PC-3 (cell line): Measurements from ENCODE around the gene SH3TC1. TPM values are rescaled to one million over a fixed set of nuclear protein-coding genes. Genes with fewer than 3 reads are reported as not detected.

Experiments
- ATAC-seq: fragments of 200-7000 bp; cut with Tn5 transposase; 2 replicates; pipeline ENCODE4 v1.9.1; 2020; ENCODE audit warnings: mild to moderate bottlenecking, moderate library complexity
- BruUV-seq: library from RNA; stranded (reverse); fragments of 400-500 nt; replicated peaks from 2 replicates; lab custom pipeline; 2021; lab: Mats Ljungman, UMichigan
- CTCF ChIA-PET: fragments of 300-600 bp; sonication (Branson Sonifier 250); formaldehyde crosslinking; loops from one replicate; lab custom pipeline; 2022; ENCODE audit warnings: antibody characterized with exemption; lab: Charles Lee
- POLR2A ChIA-PET: fragments of 300-600 bp; sonication (Branson Sonifier 250); formaldehyde crosslinking; loops from one replicate; lab custom pipeline; 2022; ENCODE audit warnings: antibody characterized with exemption; ENCODE audit not compliant: unreplicated experiment; lab: Charles Lee
- DNase-seq: peaks from one replicate; pipeline ENCODE4 v3.0.0-alpha.2; 2015
- H2AFZ ChIP-seq: fragments of 300-600 bp; sonication (generic); 2 replicates; pipeline ENCODE4 v1.6.0; 2016; ENCODE audit warnings: antibody characterized with exemption, low read length
- H3F3A ChIP-seq: fragments of 300-600 bp; sonication (generic); one replicate; pipeline ENCODE4 v1.6.0; 2017; ENCODE audit warnings: antibody characterized with exemption, low read length, control low read depth, mild to moderate bottlenecking; ENCODE audit not compliant: unreplicated experiment
- H3K27ac ChIP-seq: fragments of 300-600 bp; sonication (generic); 2 replicates; pipeline ENCODE4 v1.5.1; 2016; ENCODE audit warnings: mild to moderate bottlenecking, low read length
- H3K27me3 ChIP-seq: fragments of 300-600 bp; sonication (generic); 2 replicates; pipeline ENCODE4 v1.6.1; 2016; ENCODE audit warnings: low read length, mixed read lengths
- H3K36me3 ChIP-seq: fragments of 300-600 bp; sonication (generic); 2 replicates; pipeline ENCODE4 v1.6.1; 2016; ENCODE audit warnings: low read depth, mixed run types, low read length, mixed read lengths
- H3K4me1 ChIP-seq: fragments of 300-600 bp; sonication (generic); 2 replicates; pipeline ENCODE4 v1.5.1; 2016; ENCODE audit warnings: low read length; ENCODE audit not compliant: insufficient read depth
- H3K4me2 ChIP-seq: fragments of 300-600 bp; sonication (generic); 2 replicates; pipeline ENCODE4 v1.6.0; 2016; ENCODE audit warnings: low read length
- H3K4me3 ChIP-seq: fragments of 300-600 bp; sonication (generic); 2 replicates; pipeline ENCODE4 v1.5.1; 2016; ENCODE audit warnings: mild to moderate bottlenecking, low read length, mixed read lengths
- H3K79me2 ChIP-seq: fragments of 300-600 bp; sonication (generic); 2 replicates; pipeline ENCODE4 v1.6.1; 2017; ENCODE audit warnings: low read length, mixed read lengths
- H3K9ac ChIP-seq: fragments of 300-600 bp; sonication (generic); 2 replicates; pipeline ENCODE4 v1.6.0; 2016; ENCODE audit warnings: mild to moderate bottlenecking, low read length
- H3K9me2 ChIP-seq: fragments of 300-600 bp; sonication (generic); replicated peaks from 2 replicates; pipeline ENCODE4 v1.6.1; 2016; ENCODE audit warnings: mixed run types, low read length, mixed read lengths
- H3K9me3 ChIP-seq: fragments of 300-600 bp; sonication (generic); 2 replicates; pipeline ENCODE4 v1.6.1; 2016; ENCODE audit warnings: low read length, mixed read lengths
- H4K20me1 ChIP-seq: fragments of 300-600 bp; sonication (generic); 2 replicates; pipeline ENCODE4 v1.6.1; 2016; ENCODE audit warnings: low read length, mixed read lengths
- EZH2 ChIP-seq: fragments of 300-600 bp; sonication (generic); IDR thresholded peaks from one replicate; pipeline ENCODE4 v1.6.1; 2017; ENCODE audit warnings: antibody characterized with exemption, mild to moderate bottlenecking, low read length; ENCODE audit not compliant: unreplicated experiment
- EZH2phosphoT487 ChIP-seq: fragments of 300-600 bp; sonication (generic); IDR thresholded peaks from 2 replicates; pipeline ENCODE4 v1.6.1; 2018; ENCODE audit warnings: mild to moderate bottlenecking, antibody characterized with exemption, low read length, borderline replicate concordance
- intact Hi-C: fragments of 100-400 bp; cut with micrococcal nuclease; formaldehyde crosslinking; loops from 2 replicates; pipeline ENCODE4 v1.9.0; 2023
- total RNA-seq: library from RNA; depleted of rRNA; stranded (reverse); fragments of >200 nt; gene quantifications from 2 replicates; pipeline ENCODE4 v1.2.3, GENCODE V29; 2014
- TF ChIP-seq, protein P1 (sequence below): fragments of 300-600 bp; sonication (generic); conservative IDR thresholded peaks from 2 replicates; pipeline ENCODE4 v1.5.1; 2017; ENCODE audit warnings: antibody characterized with exemption, low read depth, mild to moderate bottlenecking, low read length

The SH3TC1 gene
- total RNA-seq, 1 experiment from 2014 or later, result 23.1 TPM

DNA sequence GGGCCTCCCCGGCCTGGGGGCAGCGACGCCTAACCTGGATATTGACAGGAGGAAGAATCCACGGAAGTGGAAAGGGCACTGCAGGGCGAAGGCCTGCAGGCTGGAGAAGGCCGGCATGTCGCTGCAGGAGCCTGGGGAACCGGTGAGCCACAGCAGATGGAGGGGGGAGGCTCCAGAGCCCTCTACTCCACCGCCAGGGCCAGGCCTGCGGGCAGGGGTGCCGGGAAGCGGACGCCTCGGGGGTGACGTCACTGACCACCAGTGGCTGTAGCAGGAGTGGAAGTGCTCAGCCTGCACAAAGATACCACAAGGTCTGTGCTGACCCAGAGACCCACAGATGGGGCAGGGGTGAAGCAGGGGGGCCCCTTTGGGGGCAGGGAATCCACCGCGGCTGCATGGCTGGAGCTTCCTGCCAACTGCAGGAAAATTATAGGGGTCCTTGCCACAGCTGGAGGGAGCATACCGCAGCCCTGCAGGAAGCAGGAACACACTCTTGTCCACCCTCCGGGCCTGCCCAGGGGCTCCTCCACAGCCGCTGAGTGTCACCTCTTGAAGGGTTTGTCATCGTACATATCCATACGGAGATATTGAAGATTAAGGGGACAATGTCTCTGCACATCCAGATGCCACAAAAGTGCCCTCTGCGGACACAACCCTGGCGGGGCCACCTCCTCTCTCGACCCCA, 62.9 kb downstream of the SH3TC1 start:
- Histone ChIP-seq H3K9me2 (no peaks in the 10 kb centered on the region), H3K4me3 (no peak overlapping the region), H3K9me3 (no peaks in the 10 kb centered on the region), H2AFZ (no peak overlapping the region), H4K20me1 (no peaks in the 10 kb centered on the region), H3K79me2 (no peaks in the 10 kb centered on the region), H3K9ac (no peak overlapping the region), H3K27me3 (no peaks in the 10 kb centered on the region), H3F3A (no peaks in the 10 kb centered on the region), H3K36me3 (no peaks in the 10 kb centered on the region), H3K27ac (no peak overlapping the region), H3K4me2 (no peak overlapping the region), H3K4me1 (0 out of 2 replicates have a peak, but pooled peaks cover 7% of the 10 kb centered on the region)
- ATAC-seq (no peak), DNase-seq (no peak)
- POLR2A ChIA-PET, result no interaction called here
- no TSS peak for BruUV-seq
- no peak for TF ChIP-seq EZH2
- TF ChIP-seq, protein P1, sequence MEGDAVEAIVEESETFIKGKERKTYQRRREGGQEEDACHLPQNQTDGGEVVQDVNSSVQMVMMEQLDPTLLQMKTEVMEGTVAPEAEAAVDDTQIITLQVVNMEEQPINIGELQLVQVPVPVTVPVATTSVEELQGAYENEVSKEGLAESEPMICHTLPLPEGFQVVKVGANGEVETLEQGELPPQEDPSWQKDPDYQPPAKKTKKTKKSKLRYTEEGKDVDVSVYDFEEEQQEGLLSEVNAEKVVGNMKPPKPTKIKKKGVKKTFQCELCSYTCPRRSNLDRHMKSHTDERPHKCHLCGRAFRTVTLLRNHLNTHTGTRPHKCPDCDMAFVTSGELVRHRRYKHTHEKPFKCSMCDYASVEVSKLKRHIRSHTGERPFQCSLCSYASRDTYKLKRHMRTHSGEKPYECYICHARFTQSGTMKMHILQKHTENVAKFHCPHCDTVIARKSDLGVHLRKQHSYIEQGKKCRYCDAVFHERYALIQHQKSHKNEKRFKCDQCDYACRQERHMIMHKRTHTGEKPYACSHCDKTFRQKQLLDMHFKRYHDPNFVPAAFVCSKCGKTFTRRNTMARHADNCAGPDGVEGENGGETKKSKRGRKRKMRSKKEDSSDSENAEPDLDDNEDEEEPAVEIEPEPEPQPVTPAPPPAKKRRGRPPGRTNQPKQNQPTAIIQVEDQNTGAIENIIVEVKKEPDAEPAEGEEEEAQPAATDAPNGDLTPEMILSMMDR, result no peak
- no peak for TF ChIP-seq EZH2phosphoT487
- intact Hi-C loops, result no loop called here
- CTCF ChIA-PET, result no interaction called here

GRCh38 chr4:8262637-8263322, 63.7 kb downstream of the SH3TC1 start:
- Histone ChIP-seq H3K4me3 (no peak overlapping the region), H3K4me2 (no peak overlapping the region), H3K9me2 (no peaks in the 10 kb centered on the region), H3K9ac (no peak overlapping the region), H3K27ac (no peak overlapping the region), H3K9me3 (no peaks in the 10 kb centered on the region), H2AFZ (no peak overlapping the region), H3K27me3 (no peaks in the 10 kb centered on the region), H3K79me2 (no peaks in the 10 kb centered on the region), H3K4me1 (0 out of 2 replicates have a peak, but pooled peaks cover 7% of the 10 kb centered on the region), H3K36me3 (no peaks in the 10 kb centered on the region), H3F3A (no peaks in the 10 kb centered on the region), H4K20me1 (no peaks in the 10 kb centered on the region)
- intact Hi-C loops, result no loop called here
- no peak for DNase-seq
- no peak for ATAC-seq
- TF ChIP-seq, protein P1, result no peak
- TF ChIP-seq EZH2 (no peak), EZH2phosphoT487 (no peak)
- POLR2A ChIA-PET, result no interaction called here
- CTCF ChIA-PET, result no interaction called here
- no TSS peak for BruUV-seq

- no peaks in the 10 kb centered on the region for H3K9me3 ChIP-seq
- CTCF ChIA-PET, result no interaction called here
- POLR2A ChIA-PET, result no interaction called here
- H3K79me2 ChIP-seq, result no peaks in the 10 kb centered on the region
- H3K9ac ChIP-seq, result no peak overlapping the region
- TF ChIP-seq EZH2, result no peak
- TF ChIP-seq, protein P1, result no peak
- no TSS peak for BruUV-seq
- H3K27ac ChIP-seq, result no peak overlapping the region
- ATAC-seq (no peak), DNase-seq (no peak)
- no peaks in the 10 kb centered on the region for H3K36me3 ChIP-seq
- no peak overlapping the region for H2AFZ ChIP-seq
- intact Hi-C loops, result no loop called here
- no peaks in the 10 kb centered on the region for H3K9me2 ChIP-seq
- H3K27me3 ChIP-seq, result no peaks in the 10 kb centered on the region
- H3K4me1 ChIP-seq, result 0 out of 2 replicates have a peak, but pooled peaks cover 7% of the 10 kb centered on the region
- H3K4me3 ChIP-seq, result no peak overlapping the region
- H3F3A ChIP-seq, result no peaks in the 10 kb centered on the region
- no peaks in the 10 kb centered on the region for H4K20me1 ChIP-seq
- H3K4me2 ChIP-seq, result no peak overlapping the region
These were observed 64.3 kb downstream of the SH3TC1 start for GRCh38 chr4:8263397-8263796.
